ENCODE measurements around the gene STPG4.

- TF ChIP-seq POLR2A (IDR thresholded peaks at IDR 0.05) (no peak), POLR2AphosphoS5 (IDR thresholded peaks at IDR 0.05; ENCODE audit: insufficient read depth in 1 of 2, low read depth in 1 of 2) (no peak), CTCF (IDR thresholded peaks at IDR 0.05) (no peak)
These were observed 23.2 kb upstream of the STPG4 start for GRCh38 chr2:47178341-47178740.
